AG04450 (cell line): Measurements from ENCODE around the gene TSR1. TPM values are rescaled to one million over a fixed set of nuclear protein-coding genes. Genes with fewer than 3 reads are reported as not detected.
"Not testable (repeated sequence)": the region's sequence is repeated elsewhere in the genome, so short reads cannot be mapped to it uniquely, and the experiment has no call there.

Source experiments
- CTCF ChIA-PET: fragments of 300-600, 350-600 bp; formaldehyde crosslinking; extraction: SDS; loops from one replicate; lab custom pipeline; 2022; ENCODE audit warnings: antibody characterized with exemption, inconsistent platforms; lab: Charles Lee
- POLR2A ChIA-PET: fragments of 350-600 bp; formaldehyde crosslinking; extraction: SDS; loops from one replicate; lab custom pipeline; 2021; ENCODE audit warnings: antibody characterized with exemption, inconsistent platforms; lab: Yijun Ruan, JAX
- DNase-seq: peaks from one replicate; pipeline ENCODE4 v3.0.0-alpha.2; 2011; ENCODE audit warnings: low read depth, low spot score
- H3K27ac ChIP-seq: one replicate; pipeline ENCODE4 v1.5.1; 2012; ENCODE audit warnings: low read depth, low read length, control low read depth
- H3K27me3 ChIP-seq: one replicate; pipeline ENCODE4 v1.6.0; 2012; ENCODE audit warnings: low read length; ENCODE audit not compliant: control insufficient read depth, insufficient read depth
- H3K4me3 ChIP-seq: 2 replicates; pipeline ENCODE4 v1.5.1; 2011; ENCODE audit warnings: mild to moderate bottlenecking, low read depth, low read length, control low read depth
- H3K9me3 ChIP-seq: 2 replicates; pipeline ENCODE4 v1.5.1; 2012; ENCODE audit warnings: low read length; ENCODE audit not compliant: control insufficient read depth, insufficient read depth
- polyA plus RNA-seq: library from polyadenylated mRNA; depleted of rRNA; stranded (reverse); fragments of >200 nt; gene quantifications from 2 replicates; pipeline ENCODE4 v1.2.3, GENCODE V29; 2011
- TF ChIP-seq, protein P1 (sequence below): IDR thresholded peaks from 2 replicates; pipeline ENCODE4 v1.5.1; 2011; ENCODE audit warnings: low read depth, low read length, control low read depth, inconsistent platforms

The TSR1 gene
- polyA plus RNA-seq, 1 experiment = 15.5 TPM

DNA sequence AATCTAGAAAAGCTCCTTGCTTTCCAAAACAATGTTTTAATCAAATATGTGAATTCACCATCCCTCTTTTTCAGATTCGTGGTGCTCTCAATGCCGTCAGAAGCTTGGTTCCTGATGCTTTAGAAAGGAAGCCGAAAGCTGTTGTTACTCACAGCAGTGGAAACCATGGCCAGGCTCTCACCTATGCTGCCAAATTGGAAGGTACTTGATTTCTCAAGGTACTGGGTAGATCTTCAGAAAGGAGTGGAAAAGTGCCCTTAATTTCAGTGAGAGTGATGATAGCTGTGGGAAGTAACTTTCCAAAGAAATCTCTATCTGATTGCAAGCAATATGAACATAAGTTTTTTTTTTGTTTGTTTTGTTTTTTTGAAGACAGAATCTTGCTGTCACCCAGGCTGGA, 18.5 kb downstream of the TSR1 start:
- ChIA-PET CTCF (no interaction called here), POLR2A (no interaction called here)
- DNase-seq = no peak
- H3K4me3 ChIP-seq = no peak overlapping the region
- TF ChIP-seq, protein P1, sequence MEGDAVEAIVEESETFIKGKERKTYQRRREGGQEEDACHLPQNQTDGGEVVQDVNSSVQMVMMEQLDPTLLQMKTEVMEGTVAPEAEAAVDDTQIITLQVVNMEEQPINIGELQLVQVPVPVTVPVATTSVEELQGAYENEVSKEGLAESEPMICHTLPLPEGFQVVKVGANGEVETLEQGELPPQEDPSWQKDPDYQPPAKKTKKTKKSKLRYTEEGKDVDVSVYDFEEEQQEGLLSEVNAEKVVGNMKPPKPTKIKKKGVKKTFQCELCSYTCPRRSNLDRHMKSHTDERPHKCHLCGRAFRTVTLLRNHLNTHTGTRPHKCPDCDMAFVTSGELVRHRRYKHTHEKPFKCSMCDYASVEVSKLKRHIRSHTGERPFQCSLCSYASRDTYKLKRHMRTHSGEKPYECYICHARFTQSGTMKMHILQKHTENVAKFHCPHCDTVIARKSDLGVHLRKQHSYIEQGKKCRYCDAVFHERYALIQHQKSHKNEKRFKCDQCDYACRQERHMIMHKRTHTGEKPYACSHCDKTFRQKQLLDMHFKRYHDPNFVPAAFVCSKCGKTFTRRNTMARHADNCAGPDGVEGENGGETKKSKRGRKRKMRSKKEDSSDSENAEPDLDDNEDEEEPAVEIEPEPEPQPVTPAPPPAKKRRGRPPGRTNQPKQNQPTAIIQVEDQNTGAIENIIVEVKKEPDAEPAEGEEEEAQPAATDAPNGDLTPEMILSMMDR = no peak
- no peaks in the 10 kb centered on the region for H3K9me3 ChIP-seq
- no peaks in the 10 kb centered on the region for H3K27me3 ChIP-seq
- no peak overlapping the region for H3K27ac ChIP-seq

DNA sequence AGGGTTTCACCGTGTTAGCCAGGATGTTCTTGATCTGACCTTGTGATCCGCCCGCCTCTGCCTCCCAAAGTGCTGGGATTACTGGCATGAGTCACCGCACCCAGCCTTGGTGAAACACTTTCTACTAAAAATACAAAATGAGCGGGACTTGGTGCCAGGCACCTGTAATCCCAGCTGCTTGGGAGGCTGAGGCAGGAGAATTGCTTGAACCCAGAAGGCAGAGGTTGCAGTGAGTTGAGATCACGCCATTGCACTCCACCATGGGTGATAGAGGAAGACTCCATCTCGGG, 19.4 kb downstream of the TSR1 start:
- H3K9me3 ChIP-seq, H3K27me3 ChIP-seq, H3K4me3 ChIP-seq, DNase-seq, POLR2A ChIA-PET, CTCF ChIA-PET, H3K27ac ChIP-seq: not testable (repeated sequence)

DNA sequence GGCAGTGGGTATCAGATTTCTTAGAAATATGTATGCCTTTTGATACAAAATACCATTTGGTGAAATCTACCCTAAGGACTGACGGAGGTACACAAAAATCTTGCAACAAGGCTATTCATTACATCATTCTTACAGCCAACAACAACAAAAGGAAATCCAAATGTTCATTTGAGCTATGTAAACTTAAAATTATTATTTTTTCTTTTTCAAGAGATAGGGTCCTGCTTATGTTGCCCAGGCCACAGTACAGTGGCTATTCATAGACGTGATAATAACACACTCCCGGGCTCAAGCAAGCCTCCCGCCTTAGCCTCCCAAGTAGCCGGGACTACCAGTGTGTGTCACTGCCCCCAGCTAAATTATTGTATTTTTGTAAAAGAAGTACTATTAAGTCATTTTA, 23.5 kb downstream of the TSR1 start:
- CTCF ChIA-PET = interaction anchor here (0.6 kb wide), 1 partner anchor 9 kb away, joined by 3 read pairs; the partner anchor contains the start of genes SMG6 and SRR
- no peak overlapping the region for H3K27ac ChIP-seq

DNA sequence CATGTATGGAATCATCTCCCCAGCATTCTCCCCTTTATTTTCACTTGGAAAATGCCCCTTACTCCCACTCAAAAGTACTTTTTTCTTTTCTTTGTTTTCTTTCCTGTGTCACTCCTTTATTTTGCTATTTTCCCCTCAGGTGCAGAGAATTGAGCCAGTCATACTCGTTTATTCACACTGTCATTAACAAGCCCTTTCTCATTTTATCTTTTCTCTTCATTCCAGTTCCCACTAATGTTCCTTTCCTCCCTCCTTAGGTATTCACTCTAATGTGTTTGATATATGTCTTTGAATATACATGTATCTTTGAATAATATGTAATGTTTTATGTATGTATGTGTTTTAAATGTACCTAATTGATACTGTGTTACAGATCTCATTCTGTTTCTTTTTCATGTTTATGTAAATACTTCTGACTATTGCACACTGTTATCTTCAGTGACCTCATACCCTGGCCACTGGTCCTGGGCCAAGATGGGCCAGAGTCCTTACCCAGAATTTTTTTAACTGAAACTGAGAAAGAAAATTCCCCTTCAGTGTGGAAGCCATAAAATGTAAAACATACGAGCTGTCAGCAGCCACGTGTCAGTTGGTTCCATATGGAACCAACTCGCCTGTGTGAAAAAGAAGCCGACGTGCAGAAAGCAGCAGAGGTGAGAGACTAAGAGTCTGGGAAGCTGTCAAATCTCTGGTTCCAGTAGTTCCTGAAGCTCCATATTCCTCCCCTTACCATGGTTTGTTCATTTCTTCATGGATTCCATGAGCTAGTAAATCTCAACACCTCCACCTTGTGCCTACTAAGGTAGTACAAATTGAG, 26.7 kb downstream of the TSR1 start:
- Histone ChIP-seq H3K4me3 (no peak overlapping the region), H3K27ac (no peak overlapping the region), H3K27me3 (no peaks in the 10 kb centered on the region), H3K9me3 (no peaks in the 10 kb centered on the region)
- CTCF ChIA-PET = no interaction called here
- TF ChIP-seq, protein P1 = no peak
- DNase-seq = peak; percentile 10
- POLR2A ChIA-PET = interaction anchor here (0.5 kb wide), 1 partner anchor 171 kb away, joined by 4 read pairs; no protein-coding TSS in a partner anchor

More for the DNA sequence above, 23.5 kb downstream of the TSR1 start:
- Histone ChIP-seq H3K4me3 (no peak overlapping the region), H3K9me3 (no peaks in the 10 kb centered on the region), H3K27me3 (no peaks in the 10 kb centered on the region)
- TF ChIP-seq, protein P1 = no peak
- no peak for DNase-seq
- POLR2A ChIA-PET = no interaction called here

DNA sequence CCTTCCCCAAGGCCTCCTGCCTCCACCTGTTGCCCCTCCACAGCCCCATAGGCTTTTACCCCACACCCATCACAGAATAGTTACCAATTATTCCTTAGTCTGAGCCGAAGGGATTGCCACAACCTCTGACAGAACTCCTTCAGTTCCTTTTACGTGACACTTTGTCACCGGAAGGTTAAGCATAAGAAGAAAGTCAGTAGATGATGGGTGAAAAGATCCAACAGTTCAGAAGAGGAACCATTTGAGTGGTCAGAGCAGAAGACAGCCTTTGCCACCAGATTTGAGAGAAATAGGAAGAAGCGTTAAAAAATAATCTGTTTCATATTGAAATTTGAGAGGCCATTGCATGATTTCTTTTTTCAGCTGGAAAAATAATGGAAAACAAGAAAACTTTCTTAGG, 31.3 kb downstream of the TSR1 start:
- no peak overlapping the region for H3K4me3 ChIP-seq
- DNase-seq = no peak
- H3K27me3 ChIP-seq = no peaks in the 10 kb centered on the region
- ChIA-PET POLR2A (interaction anchor here (0.7 kb wide), 1 partner anchor 529 kb away, joined by 4 read pairs; no protein-coding TSS in a partner anchor), CTCF (no interaction called here)
- TF ChIP-seq, protein P1 = no peak
- H3K27ac ChIP-seq = no peak overlapping the region
- peaks cover under 1% of the 10 kb centered on the region; the same call in 1 of the 2 replicates for H3K9me3 ChIP-seq
